Natural killer cell treated with Interleukin-12 subunit alpha and Interleukin-12 subunit beta and Interleukin-15 and Interleukin-18, amount 100 ng/mL, for 72 hours (primary cell): ENCODE data around the gene ALG2. TPM values are rescaled to one million over a fixed set of nuclear protein-coding genes. Genes with fewer than 3 reads are reported as not detected.

Experiments used
- ATAC-seq, 2 donors: fragments of 150-1000 bp; cut with Tn5 transposase in 1 of 2; sonication (Bioruptor Pico), chemical (Tn5 transposase) in 1 of 2; 2 replicates each; pipeline ENCODE4 v1.10.0; 2021
- DNase-seq: peaks from one replicate; pipeline ENCODE4 v3.0.0; 2022; ENCODE audit warnings: low spot score
- H3K27ac Mint-ChIP-seq, 2 donors: 1 replicate in 1 of 2; 2 replicates in 1 of 2; pipeline ENCODE4 v1.8.0; 2022; ENCODE audit warnings: mixed read lengths in 2 of 2, mild to moderate bottlenecking in 1 of 2, moderate library complexity in 1 of 2
- H3K27me3 Mint-ChIP-seq, 2 donors: 1 replicate in 1 of 2; 2 replicates in 1 of 2; pipeline ENCODE4 v1.8.0; 2022; ENCODE audit warnings: mixed read lengths in 2 of 2
- H3K36me3 Mint-ChIP-seq: one replicate; pipeline ENCODE4 v1.8.0; 2022; ENCODE audit warnings: mixed read lengths
- H3K4me1 Mint-ChIP-seq, 2 donors: 1 replicate in 1 of 2; 2 replicates in 1 of 2; pipeline ENCODE4 v1.8.0; 2022; ENCODE audit warnings: low read depth in 2 of 2, mixed read lengths in 2 of 2, mild to moderate bottlenecking in 1 of 2
- H3K4me3 Mint-ChIP-seq: one replicate; pipeline ENCODE4 v1.8.0; 2022; ENCODE audit warnings: mixed read lengths
- H3K9me3 Mint-ChIP-seq: 2 replicates; pipeline ENCODE4 v1.8.0; 2022; ENCODE audit warnings: mixed read lengths
- total RNA-seq, 2 donors: library from RNA; stranded (reverse); gene quantifications; one replicate each; pipeline ENCODE4 v1.2.3, GENCODE V29; 2022

The ALG2 gene
- total RNA-seq, 2 donors from 2014 or later: 56.9 to 62.2 TPM

DNA sequence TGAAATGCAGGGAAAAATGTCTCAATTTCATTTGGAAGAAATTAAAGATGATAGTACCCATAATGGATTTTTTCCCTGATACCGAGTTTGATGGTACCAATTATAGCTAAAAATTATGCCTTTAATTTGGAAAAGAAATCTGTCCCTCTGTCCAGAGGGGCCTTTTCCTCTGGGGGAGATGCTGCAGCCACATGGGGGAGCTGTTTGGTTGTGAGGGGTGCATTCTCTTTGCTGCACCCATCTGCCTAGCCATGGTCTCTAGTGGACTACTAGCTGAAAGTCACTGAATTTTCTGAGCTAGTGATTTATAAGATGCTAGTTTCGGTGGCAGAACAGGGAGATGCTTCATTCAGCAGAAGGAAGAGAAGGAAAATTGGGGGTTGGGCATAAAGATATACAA is 10.0 kb upstream of the ALG2 start:
- Mint-ChIP-seq H3K36me3 (peaks cover 37% of the 10 kb centered on the region), H3K27ac (peak overlapping the region; percentile 44 to 56), H3K4me1 (peaks cover 38 to 41% of the 10 kb centered on the region in 2 donors), H3K9me3 (no peaks in the 10 kb centered on the region), H3K4me3 (no peak overlapping the region), H3K27me3 (no peaks in the 10 kb centered on the region)
- no peak for DNase-seq
- ATAC-seq: no peak

DNA sequence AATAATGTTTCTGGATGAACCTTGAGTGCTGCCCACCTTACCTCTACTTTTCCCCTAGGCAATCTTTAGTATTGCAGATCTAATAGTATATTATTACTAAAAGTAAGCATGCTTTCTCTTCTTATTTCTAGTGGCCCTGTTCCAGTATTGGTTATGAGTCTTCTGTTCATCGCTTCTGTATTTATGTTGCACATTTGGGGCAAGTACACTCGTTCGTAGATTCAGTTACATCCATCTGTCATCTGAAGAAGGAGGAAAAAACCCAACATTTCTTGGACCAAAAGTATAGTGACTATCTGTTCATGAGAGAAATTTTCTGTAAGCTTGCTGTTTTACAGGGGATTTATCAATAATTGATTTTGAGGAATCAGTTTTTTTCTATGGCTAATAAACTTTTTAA is 8.5 kb upstream of the ALG2 start:
- Mint-ChIP-seq H3K9me3 (no peaks in the 10 kb centered on the region), H3K4me3 (no peak overlapping the region), H3K4me1 (peaks cover 31 to 38% of the 10 kb centered on the region in 2 donors), H3K27ac (peak overlapping the region; percentile 12 to 19), H3K27me3 (no peaks in the 10 kb centered on the region), H3K36me3 (peaks cover 41% of the 10 kb centered on the region)
- DNase-seq: no peak
- ATAC-seq: no peak

DNA sequence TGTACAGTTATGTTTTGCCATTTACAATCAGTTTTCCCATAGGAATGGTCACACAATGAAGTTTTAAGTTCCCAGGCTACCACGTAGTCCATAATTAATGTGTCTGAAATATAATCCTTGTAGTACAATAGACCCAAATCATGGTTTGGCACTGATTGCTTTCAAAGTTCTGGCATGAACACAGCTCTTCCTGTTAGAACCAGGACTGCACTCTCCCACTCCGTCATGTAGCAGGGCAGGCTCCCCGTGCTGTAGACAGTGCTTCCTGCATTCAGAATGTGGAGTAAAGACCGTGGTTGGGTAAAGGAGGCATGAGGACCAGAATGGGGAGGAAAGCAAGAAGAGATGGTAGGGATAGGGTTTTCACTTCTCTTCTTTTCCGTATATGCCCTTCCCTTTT is 4.3 kb upstream of the ALG2 start:
- Mint-ChIP-seq H3K9me3 (no peaks in the 10 kb centered on the region), H3K27ac (peak overlapping the region in 1 of 2 donors; percentile 22), H3K4me3 (no peak overlapping the region), H3K36me3 (peaks cover 48% of the 10 kb centered on the region), H3K27me3 (no peaks in the 10 kb centered on the region), H3K4me1 (peaks cover 39 to 44% of the 10 kb centered on the region in 2 donors)
- ATAC-seq (no peak), DNase-seq (no peak)

DNA sequence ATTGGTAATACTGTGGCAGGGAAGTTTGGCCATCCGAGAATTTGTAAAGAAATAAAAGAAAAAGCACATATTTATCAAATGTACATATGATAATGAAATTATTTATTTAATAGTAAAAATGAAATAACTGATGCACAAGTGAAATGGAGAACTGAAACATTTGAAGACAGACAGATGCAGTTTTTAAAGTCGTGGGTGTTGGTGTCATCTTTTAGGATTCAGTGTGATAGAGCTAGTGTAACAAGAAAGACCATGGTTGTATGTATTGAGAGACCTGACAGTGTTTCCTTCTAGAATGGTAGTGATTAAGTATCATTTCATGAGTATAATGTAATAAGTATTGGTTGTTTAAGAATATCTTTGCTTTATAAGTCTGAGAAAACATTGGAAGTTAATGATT is 2.7 kb upstream of the ALG2 start:
- ATAC-seq (no peak), DNase-seq (no peak)
- peaks cover 44 to 52% of the 10 kb centered on the region in 2 donors for H3K4me1 Mint-ChIP-seq
- H3K27ac Mint-ChIP-seq: peak overlapping the region; percentile 0 to 99
- H3K27me3 Mint-ChIP-seq: no peaks in the 10 kb centered on the region
- H3K9me3 Mint-ChIP-seq: no peaks in the 10 kb centered on the region
- H3K36me3 Mint-ChIP-seq: peaks cover 50% of the 10 kb centered on the region
- peak overlapping the region; percentile 100 for H3K4me3 Mint-ChIP-seq

DNA sequence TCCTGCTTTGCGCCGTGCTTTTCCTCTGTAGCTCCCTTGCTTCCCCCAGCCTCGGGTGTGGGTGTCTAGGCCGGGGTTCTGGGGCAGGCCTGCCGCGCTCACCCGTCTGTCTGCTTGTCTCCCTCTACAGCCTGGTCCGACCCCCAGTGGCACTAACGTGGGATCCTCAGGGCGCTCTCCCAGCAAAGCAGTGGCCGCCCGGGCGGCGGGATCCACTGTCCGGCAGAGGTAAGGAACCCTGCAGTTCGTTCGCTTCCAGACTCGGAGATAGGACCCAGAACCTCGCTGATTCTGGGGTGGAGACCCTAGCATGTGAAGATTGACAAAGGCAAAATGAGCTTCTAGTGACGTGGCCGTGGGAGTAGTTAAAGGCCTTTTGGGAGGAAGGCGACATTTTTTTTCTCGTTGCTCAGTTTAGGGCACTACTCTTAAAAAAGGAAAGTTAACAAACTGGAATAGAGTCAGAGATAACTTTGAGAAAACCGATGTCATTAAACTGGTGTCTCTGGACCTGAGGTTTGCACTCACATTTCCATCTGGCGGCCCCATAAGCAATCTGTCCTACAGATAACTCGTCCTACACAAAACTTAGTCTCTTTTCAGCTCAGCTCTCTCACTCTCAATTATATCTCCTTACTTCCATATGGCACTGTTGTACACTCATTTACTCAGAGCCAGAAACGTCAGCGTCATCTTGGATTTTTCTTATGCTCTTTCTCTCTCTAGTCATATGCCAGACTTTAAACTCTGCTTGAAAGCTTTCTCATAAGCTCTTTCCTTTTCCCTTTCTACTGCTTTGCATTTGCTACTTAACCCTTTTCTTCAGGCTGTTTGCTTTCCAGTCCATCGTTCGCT is 901 bp upstream of the ALG2 start:
- Mint-ChIP-seq H3K4me1 (peaks cover 53 to 57% of the 10 kb centered on the region in 2 donors), H3K4me3 (peak overlapping the region; percentile 100), H3K9me3 (no peaks in the 10 kb centered on the region), H3K27ac (peak overlapping the region; percentile 99 to 100), H3K36me3 (peaks cover 56% of the 10 kb centered on the region), H3K27me3 (no peaks in the 10 kb centered on the region)
- DNase-seq: no peak
- peak; percentile 49 to 57 for ATAC-seq

DNA sequence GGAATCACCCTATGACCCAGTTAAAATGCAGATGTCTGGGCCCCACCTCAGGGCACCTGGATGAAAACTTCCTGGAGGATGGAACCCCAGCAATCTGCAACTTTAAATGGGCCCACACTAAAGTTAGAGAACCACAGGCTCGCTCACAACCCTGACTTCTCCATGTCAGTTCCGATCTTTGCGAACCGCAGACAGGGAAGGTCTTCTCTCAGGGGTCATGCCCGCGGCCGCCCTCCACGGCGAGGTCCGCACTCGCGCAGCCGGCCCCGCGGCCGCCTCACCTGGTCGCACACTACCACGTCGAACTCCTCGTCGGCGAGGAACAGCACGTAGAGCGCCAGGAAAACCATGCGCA is 499 bp downstream of the ALG2 start:
- DNase-seq (no peak), ATAC-seq (no peak)
- Mint-ChIP-seq H3K9me3 (no peaks in the 10 kb centered on the region), H3K27ac (peak overlapping the region; percentile 99 to 100), H3K36me3 (peaks cover 67% of the 10 kb centered on the region), H3K4me1 (peaks cover 57 to 66% of the 10 kb centered on the region in 2 donors), H3K27me3 (no peaks in the 10 kb centered on the region), H3K4me3 (peak overlapping the region; percentile 100)

DNA sequence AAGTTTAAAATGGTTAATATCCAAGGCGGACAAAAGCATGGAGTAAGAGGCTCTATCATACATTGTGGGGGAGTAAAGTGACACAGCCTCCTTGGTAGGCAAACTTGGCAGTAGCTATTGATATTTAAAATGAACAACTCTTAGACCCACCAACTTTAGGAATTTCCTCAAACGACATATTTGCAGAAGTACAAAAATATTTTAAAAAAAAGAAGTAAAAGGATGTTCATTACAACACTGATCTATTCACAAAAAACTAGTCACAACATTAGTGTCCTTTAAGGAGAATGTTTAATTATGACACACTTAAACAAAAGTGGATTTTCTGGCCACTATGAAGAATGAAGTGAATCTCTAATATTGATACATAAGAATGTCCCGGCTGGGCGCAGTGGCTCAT is 1.7 kb downstream of the ALG2 start:
- DNase-seq (no peak), ATAC-seq (no peak)
- Mint-ChIP-seq H3K4me1 (peaks cover 62 to 69% of the 10 kb centered on the region in 2 donors), H3K27me3 (no peaks in the 10 kb centered on the region), H3K36me3 (peaks cover 66% of the 10 kb centered on the region), H3K4me3 (peak overlapping the region; percentile 100), H3K9me3 (no peaks in the 10 kb centered on the region), H3K27ac (peak overlapping the region; percentile 99 to 100)

DNA sequence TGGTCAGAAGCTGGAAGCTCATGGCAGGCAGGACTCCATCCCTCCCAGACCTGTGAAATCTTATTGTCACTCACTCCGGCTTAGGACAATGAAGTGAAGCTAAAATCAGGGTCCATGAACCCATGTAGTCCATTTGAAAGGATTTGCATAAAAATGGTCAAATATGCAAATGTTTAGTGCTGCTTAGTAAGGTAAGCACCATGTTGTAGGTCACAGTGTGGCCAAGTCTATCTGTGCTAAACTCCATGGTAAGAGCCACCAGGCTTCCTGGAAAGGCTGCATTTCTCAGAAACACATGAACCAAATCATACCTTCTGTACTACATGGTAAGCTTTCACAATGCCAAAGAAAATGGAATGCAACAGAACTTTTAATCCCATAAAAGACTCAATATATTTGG is 5.7 kb downstream of the ALG2 start:
- Mint-ChIP-seq H3K27ac (peak overlapping the region; percentile 47 to 50), H3K4me1 (peaks cover 52 to 57% of the 10 kb centered on the region in 2 donors), H3K27me3 (no peaks in the 10 kb centered on the region), H3K4me3 (peak overlapping the region; percentile 32), H3K36me3 (peaks cover 57% of the 10 kb centered on the region), H3K9me3 (peaks cover 2% of the 10 kb centered on the region)
- ATAC-seq (peak; percentile 73 to 80), DNase-seq (no peak)

DNA sequence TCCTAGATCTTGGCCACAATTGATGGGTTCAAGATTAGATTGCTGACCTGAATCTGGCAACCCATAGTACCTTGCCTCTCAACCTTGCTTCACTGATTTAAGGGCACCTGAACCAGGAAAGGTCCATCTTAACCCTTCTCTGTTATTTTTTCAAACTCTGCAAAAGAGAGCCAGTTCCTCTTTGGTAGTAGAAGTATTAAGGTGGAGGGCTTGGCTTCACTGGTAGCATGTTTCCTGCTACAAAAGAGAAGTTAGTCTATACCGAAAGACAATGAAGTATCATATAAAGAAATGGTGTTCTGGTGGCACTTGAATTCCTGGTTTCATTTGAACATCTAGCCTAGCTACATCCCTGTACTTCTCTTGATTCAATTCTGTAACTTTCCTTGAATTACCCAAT is 8.5 kb downstream of the ALG2 start:
- peaks cover 48% of the 10 kb centered on the region for H3K36me3 Mint-ChIP-seq
- H3K4me1 Mint-ChIP-seq: peaks cover 31 to 36% of the 10 kb centered on the region in 2 donors
- peaks cover 3 to 6% of the 10 kb centered on the region in 2 donors for H3K27me3 Mint-ChIP-seq
- H3K4me3 Mint-ChIP-seq: no peak overlapping the region
- ATAC-seq (no peak), DNase-seq (no peak)
- H3K9me3 Mint-ChIP-seq: peaks cover 4% of the 10 kb centered on the region
- H3K27ac Mint-ChIP-seq: no peak overlapping the region

DNA sequence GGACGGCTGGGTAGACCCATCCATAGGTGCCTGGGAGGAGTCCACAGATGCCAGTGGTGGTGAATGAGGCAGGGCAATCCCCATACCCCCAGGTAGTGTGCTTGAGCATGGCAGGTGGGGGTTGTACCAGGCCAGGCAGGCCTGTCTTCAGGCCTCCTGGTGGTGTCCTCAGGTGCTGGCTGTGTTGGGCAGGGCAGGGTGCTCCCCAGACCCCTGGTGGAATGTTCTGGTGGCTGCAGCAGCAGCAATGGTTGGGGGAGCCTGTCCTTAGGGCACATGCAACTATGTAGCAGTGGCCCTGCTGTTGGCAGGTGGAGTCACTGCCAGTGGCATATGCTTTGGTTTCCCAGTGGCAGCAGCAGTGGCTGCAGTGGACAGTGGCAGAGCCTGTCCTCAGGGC is 10.0 kb downstream of the ALG2 start:
- Mint-ChIP-seq H3K27ac (no peak overlapping the region), H3K4me1 (peaks cover 20 to 30% of the 10 kb centered on the region in 2 donors), H3K4me3 (no peak overlapping the region), H3K9me3 (peaks cover 4% of the 10 kb centered on the region), H3K36me3 (peaks cover 38% of the 10 kb centered on the region), H3K27me3 (peaks cover 3 to 6% of the 10 kb centered on the region in 2 donors)
- DNase-seq (no peak), ATAC-seq (peak; percentile 22 to 52)

DNA sequence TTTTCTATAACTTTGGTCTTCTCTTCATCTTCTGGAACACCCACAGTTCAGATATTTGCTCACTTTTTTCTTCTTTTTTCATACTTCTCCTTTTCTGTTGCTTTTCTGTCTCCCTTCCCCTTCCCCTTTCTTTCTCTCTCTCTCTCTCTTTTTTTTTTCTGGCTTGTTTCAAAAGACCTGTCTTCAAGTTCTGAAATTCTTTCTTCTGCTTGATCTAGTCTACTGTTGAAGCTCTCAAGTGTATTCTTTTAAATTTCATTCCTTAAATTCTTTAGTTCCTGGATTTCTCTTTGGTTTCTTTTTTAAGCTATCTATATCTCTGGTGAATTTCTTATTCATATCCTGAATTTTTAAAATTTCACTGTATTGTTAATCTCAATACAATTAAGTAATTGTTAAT is 11.2 kb downstream of the ALG2 start:
- no peak for ATAC-seq
- DNase-seq: no peak
- no peak overlapping the region for H3K27ac Mint-ChIP-seq
- H3K4me1 Mint-ChIP-seq: peaks cover 13 to 21% of the 10 kb centered on the region in 2 donors
- H3K9me3 Mint-ChIP-seq: peaks cover 4% of the 10 kb centered on the region
- peaks cover 3 to 12% of the 10 kb centered on the region in 2 donors for H3K27me3 Mint-ChIP-seq
- H3K36me3 Mint-ChIP-seq: peaks cover 40% of the 10 kb centered on the region
- no peak overlapping the region for H3K4me3 Mint-ChIP-seq

DNA sequence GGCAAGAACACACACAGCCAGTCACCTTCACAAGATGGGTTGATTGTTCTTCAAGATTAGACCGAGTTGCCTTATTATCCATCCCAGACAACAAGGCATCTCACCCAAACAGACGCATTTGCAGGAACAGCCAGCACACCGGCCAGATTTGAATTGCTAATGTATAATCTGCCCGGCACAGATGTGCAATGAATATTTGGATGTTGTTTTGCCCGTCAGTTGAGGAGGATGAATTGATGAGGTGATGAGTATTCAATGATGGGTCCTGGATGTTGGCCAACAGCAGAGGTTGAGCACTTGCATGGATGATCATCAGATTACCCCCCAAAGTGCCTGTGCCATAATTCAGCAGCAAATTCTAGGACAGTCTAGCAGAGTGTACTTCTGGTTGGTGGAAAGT is 20.1 kb downstream of the ALG2 start:
- Mint-ChIP-seq H3K4me1 (peaks cover 0 to 3% of the 10 kb centered on the region in 2 donors), H3K36me3 (peaks cover 6% of the 10 kb centered on the region)

DNA sequence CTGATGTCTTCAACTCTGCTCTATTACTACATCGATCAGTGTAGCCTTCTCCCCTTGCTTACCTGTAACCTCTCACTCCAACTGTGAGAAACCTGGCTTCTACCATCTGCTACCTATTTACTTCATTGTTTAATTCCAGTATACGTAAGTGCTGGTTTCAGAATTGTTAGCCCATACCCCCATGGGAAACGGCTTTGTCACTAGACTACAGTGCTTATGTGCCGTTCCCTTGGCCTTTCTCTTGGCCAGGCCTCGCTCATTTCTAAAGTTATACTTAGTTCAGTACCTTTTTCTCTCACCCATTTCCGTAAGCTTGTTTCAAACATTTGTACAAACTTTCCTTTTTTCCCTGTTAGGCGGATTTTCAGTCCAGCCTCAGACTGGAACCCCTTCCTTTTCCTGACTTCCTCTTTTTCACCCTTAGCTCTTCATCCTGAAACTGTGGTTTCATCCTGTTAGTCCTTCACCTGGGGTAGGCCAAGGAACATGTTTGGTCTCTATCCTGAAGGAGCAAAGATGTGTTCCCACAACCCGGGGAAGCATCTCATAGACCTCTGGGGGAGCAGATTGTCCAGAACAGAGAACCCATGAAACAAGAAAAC is 21.7 kb downstream of the ALG2 start:
- DNase-seq: no peak

More for the DNA sequence above, 20.1 kb downstream of the ALG2 start:
- DNase-seq: no peak
- no peak overlapping the region for H3K27ac Mint-ChIP-seq
- H3K27me3 Mint-ChIP-seq: peaks cover 3 to 9% of the 10 kb centered on the region in 2 donors
- no peaks in the 10 kb centered on the region for H3K9me3 Mint-ChIP-seq
- no peak overlapping the region for H3K4me3 Mint-ChIP-seq
- ATAC-seq: no peak

DNA sequence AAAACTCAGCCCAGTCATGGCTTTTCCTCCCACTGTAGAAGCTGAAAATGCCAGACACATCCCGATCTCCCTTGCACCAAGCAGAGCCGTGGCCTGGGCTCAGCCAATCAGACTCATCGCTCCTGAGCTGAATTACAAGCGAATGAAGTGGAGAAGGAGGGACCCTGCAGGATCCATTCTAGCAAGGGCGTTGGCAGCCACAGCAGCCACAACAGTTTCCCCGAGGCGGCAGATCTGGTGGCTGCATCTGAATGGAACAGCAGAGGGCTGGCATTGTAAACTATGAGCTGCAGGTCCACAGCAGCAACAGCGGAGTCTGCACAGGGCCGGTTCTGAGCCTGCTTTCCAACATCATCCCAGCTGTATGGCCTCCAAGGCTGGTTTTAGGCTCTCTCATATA is 23.8 kb downstream of the ALG2 start:
- Mint-ChIP-seq H3K9me3 (no peaks in the 10 kb centered on the region), H3K27ac (no peak overlapping the region), H3K27me3 (peaks cover 0 to 3% of the 10 kb centered on the region in 2 donors), H3K4me1 (peaks cover 6 to 12% of the 10 kb centered on the region in 2 donors), H3K36me3 (no peaks in the 10 kb centered on the region), H3K4me3 (no peak overlapping the region)
- no peak for DNase-seq
- ATAC-seq: no peak

More for the DNA sequence above, 21.7 kb downstream of the ALG2 start:
- Mint-ChIP-seq H3K4me3 (no peak overlapping the region), H3K9me3 (no peaks in the 10 kb centered on the region), H3K27me3 (peaks cover 0 to 3% of the 10 kb centered on the region in 2 donors), H3K36me3 (no peaks in the 10 kb centered on the region), H3K4me1 (peaks cover 0 to 6% of the 10 kb centered on the region in 2 donors), H3K27ac (peak overlapping the region in 1 of 2 donors; percentile 4)
- no peak for ATAC-seq
